Activated T-cell treated with anti-CD3 and anti-CD28 coated beads, Interleukin-2, amount 50 U/mL, for 48 hours (primary cell): ENCODE results near the gene ACSS2.
"Not testable (repeated sequence)": the region's sequence is repeated elsewhere in the genome, so short reads cannot be mapped to it uniquely, and the experiment has no call there.

ENCODE experiments used
- DNase-seq, 2 experiments: peaks; one replicate each; pipeline ENCODE4 v3.0.0-alpha.2; 2020

ACSS2 gene

DNA sequence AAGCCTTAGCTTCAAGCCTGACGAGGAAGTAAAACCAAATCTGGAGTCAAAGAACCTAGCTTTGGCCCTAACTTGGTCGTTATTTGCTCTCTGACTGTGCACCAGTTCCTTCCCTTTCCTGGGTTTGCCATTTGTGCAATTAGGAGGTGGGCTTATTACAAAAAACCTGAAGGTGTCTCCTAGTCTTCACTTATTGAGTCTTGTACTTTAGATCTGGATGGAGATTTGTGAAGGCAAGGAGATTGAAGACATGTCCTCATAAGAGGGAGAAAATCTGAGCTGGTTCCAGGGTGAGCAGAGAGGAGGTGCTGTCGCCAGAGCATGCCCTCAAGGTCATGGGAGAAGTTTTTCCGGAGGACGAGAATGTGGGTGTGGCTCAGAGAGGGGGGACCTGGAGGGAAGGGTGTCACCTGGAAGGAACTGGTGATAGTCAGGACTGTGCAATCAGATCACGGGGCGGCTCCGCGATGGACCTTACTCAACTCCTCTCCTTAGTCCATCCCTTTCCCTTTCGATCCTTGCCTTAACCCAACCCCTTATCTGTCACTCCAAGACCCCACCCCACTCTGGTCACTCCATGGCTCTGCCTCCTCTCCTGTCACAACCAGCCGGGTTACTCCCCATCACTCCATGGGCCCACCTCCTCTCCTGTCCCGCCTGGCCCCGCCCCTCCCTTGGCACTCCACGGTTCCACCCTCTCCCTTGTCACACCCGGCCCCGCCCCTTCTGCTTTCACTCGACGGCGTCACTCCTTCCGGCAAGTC lies 588 bp upstream of the ACSS2 start:
- no peak for DNase-seq

GRCh38 chr20:34880215-34880850 lies 3.9 kb downstream of the ACSS2 start:
- DNase-seq: no peak

DNA sequence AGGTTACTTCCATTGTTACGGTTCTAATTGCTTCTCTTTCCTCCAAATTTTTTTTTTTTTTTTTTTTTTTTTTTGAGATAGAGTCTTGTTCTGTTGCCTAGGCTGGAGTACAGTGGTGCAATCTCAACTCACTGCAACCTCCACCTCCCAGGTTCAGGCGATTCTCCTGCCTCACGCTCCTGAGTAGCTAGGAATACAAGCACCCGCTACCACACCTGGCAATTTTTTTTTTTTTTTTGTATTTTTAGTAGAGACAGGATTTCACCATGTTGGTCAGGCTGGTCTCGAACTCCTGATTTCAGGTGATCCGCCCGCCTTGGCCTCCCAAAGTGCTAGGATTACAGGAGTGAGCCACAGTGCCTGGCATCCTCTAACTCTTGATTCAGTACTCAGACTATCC lies 4.6 kb downstream of the ACSS2 start:
- not testable (repeated sequence) for DNase-seq

DNA sequence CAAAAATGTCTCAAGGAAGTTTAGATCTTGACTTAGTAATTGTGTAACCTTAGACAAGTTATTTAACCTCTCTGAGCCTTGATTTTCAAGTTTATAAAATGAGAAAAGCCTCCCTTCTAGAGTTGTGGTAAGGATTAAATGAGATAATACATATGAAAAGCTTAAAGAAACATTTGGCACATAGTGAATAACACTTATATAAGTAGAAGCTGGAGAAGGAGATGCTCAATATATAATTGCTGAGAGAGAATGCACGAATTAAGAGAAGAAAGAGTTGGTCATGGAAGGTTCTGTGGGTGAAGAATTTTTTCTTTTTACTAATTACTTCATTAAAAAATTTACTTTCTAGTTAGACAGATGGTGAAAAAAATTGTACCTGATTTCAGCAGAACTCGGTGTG lies 5.3 kb downstream of the ACSS2 start:
- DNase-seq: no peak

GRCh38 chr20:34883087-34883688 lies 6.8 kb downstream of the ACSS2 start:
- no peak for DNase-seq

DNA sequence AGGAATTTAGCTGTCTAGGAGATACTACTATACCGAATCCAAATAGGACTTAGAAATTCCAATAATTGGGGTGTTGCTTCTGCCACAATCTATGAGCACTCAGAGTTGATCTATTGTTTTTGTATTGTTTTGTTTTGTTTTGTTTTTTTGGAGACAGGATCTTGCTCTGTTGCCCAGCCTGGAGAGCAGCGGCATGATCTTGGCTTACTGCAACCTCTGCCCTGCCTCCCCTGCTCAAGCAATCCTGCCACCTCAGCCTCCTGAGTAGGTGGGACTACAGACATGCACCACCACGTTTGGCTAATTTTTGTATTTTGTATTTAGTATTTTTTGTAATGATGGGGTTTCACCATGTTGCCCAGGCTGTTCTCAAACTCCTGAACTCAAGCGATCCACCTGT lies 7.4 kb downstream of the ACSS2 start:
- no peak for DNase-seq

GRCh38 chr20:34884260-34884659 lies 7.8 kb downstream of the ACSS2 start:
- DNase-seq: no peak

GRCh38 chr20:34886122-34886521 lies 9.7 kb downstream of the ACSS2 start:
- DNase-seq: no peak

GRCh38 chr20:34887023-34887422 lies 10.6 kb downstream of the ACSS2 start:
- DNase-seq: no peak

DNA sequence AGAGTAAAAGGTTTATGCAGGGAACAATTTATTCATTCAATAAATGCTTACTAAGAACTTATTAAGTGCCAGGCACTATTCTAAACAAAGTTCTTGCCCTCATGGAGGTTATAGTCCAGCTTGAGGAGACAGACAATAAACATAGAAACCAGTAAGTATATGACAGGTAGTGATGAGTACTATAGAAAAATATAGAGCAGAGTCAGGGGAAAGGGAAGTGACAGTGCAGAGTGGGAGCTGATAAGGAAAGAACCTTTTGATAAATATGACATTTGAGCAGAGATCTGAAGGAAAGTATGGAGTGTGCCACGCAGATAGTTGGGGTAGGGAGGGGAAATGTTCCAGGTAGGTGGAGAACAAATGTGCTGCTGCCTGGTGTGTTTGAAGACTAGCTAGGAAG lies 12.1 kb downstream of the ACSS2 start:
- DNase-seq: peak in 1 of 2 experiments; percentile 9

GRCh38 chr20:34891166-34892062 lies 15.0 kb downstream of the ACSS2 start:
- DNase-seq: no peak

DNA sequence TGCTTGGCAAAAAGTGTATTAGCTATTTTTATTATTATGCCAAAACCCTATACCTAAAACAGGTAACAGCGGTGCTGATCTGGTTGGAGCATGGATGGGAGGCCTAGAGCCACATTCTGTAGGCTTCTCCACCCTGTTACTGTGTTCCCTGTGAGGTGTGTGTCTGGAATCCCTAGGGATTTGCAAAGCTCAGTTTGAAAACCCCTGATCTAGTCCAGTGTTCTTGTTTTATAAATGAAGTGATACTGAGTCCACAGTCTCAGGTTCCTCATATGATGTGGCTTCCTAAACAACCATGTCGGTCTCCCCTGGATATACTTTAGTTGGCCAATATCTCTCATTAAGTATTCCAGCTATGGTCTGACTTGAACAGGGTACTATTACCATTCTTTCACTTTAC lies 16.3 kb downstream of the ACSS2 start:
- DNase-seq: no peak

DNA sequence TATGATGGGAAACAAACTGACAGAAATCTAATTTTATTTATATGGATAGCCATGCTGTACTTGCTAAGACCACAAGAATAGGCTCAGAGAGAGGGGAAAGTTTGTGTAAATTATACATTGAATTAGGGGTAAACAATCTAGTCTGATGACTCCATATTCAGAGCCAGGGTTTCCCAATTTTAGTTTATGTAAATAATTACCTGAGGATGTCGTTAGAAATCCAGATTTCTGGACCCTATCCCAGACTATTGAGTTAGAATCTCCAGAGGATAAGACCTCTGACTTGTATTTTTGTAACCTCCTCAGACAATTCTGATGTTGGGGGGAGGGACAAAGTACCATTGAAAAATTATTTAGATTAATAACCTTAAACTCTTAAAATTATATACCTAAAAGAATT lies 18.3 kb downstream of the ACSS2 start:
- DNase-seq: no peak

DNA sequence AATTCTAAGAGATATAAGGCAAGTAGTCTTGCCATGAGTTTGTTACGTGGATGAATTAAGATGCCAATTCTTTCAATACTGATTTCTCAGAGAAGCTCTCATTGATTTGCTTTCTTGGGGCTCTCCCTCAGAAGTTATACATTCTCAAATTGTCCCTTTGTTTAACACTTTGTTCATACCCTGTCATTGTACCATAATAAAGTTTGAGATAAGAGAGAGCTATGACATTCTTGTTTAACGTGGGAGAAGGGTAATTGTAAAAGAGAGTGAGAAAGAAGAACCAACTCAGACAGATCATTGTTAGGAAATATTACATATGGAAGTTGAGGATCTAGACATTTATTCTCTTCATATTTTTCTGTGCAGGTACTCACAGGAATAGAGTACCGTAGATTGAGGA lies 19.1 kb downstream of the ACSS2 start:
- no peak for DNase-seq

- no peak for DNase-seq
These were observed 19.7 kb downstream of the ACSS2 start for GRCh38 chr20:34896086-34896621.

GRCh38 chr20:34898129-34898528 lies 21.7 kb downstream of the ACSS2 start:
- DNase-seq: not testable (repeated sequence)

GRCh38 chr20:34898731-34899130 lies 22.3 kb downstream of the ACSS2 start:
- not testable (repeated sequence) for DNase-seq

DNA sequence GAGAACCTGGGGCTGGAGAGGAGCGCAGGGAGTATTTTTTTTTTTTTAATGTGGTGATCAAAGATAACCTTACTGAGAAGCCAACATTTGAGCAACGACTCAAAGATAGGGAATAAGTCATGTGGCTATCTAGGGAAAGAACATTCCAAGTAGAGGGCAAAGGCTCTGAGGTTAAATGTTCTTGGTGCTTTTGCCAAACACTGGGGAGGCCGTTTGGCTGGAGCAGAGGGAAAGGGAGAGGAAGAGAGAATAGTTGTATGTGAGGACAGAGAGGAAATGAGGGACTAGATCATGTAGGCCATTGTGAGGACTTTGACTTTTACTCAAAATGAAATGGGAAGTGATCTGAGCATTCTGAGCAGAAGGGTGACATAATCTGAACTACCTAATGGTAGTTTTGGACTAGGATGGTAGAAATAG lies 27.8 kb downstream of the ACSS2 start:
- DNase-seq: no peak

DNA sequence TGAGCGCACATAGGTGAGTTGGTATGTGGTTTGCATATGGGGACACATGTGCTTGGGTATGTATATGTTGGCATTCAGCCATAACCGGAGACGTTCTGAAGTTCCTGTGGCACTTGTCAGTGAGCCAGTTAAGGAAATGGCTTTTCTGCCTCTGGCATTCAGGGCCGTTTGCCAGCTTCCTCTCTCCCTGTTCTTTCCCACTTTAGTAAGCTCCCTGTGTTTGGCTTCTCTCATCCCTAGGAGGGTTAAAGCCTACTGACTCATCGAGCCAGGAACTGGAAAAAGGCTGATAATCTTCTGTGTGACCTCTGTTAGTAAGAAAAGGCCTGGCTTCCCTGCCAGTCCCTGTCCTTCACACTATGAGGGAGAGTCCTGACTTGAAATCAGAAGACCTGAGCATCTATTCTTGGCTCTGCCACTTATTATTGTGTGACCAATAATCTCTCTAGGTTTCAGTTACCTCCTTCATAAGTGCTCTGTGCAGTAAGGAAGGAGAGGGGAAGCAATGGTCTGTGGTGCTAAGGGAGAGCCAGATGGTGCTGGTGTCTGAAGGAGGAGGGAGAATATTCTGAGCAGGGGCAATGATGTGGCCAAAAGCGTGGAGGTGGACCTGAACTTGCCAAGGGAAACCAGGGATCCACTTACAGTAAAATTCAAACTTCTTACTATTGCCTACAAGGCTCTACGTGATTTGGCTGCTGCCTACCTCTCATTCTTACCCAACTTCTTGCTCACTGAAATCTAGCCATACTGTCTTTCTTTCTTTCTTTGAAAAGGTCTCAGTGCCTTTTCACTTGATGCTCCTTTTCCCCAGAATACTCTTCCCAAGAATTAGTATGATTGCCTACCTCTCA lies 31.4 kb downstream of the ACSS2 start:
- no peak for DNase-seq

- no peak for DNase-seq
These were observed 38.7 kb downstream of the ACSS2 start for GRCh38 chr20:34915131-34915530.

- no peak for DNase-seq
These were observed 39.5 kb downstream of the ACSS2 start for GRCh38 chr20:34915749-34916455.
